ENCODE data around the gene ZNF25.
"Not testable (repeated sequence)": the region's sequence is repeated elsewhere in the genome, so short reads cannot be mapped to it uniquely, and the experiment has no call there.

The ZNF25 gene

DNA sequence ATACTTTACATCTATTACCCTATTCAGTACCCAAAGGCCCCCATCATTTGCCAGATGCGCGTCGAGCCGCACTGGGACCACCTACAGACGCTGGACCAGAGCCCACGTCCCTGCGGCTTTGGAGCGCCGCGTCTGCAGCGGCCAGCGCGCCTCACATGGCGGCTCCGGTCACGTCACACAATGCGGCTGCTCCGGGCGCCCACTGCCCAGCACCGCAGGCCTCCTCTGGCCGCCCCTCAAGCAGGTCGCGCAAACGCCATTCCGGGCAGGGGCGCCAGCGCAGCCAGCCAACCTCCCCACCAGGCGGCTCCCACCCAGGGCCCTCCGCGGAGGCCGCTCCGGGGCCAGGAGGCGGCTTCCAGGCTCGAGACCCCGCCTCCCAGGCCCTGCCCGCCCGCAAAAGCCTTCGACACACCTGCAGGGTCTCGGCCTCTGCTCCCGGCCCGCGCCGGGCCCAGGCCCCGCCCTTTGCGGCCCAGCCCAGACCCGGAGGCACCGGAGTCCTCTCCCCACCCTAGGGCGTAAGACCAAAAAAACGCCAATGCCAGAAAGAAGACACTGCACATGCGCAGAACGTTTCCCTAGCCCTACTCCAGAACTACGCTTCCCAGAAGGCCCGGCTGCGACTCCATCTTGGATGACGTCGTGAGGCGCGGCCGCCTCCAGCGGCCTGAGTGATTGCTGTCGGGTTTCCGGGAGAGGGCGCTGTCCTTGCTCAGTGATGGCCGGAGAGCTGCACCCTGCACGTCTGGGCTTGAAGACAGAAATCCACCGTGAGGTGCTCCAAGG lies at the start of gene ZNF25:
Gene ZNF25 (minus strand): TSS at position 557 of the 789 bp plus-strand sequence. CDS start 4,925 bp downstream, outside the sequence.
- peak; percentile 94 for DNase-seq

DNA sequence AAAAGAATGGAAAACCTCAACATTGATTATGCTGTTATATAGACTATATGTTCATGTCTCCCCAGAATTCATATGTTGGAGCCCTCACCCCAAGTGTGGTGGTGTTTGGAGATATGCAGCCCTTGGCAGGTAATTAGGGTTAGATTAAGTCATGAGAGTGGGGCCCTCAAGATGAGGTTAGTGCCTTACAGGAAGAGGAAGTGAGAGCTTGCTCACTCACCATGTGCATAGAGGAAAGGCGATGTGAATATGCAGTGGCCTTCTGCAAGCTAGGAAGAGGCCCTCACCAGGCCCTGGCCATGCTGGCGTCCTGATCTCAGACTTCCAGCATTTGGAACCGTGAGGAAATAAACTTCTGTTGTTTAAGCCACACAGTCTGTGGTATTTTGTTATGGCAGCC lies 48.8 kb upstream of the ZNF25 start:
- DNase-seq: no peak

DNA sequence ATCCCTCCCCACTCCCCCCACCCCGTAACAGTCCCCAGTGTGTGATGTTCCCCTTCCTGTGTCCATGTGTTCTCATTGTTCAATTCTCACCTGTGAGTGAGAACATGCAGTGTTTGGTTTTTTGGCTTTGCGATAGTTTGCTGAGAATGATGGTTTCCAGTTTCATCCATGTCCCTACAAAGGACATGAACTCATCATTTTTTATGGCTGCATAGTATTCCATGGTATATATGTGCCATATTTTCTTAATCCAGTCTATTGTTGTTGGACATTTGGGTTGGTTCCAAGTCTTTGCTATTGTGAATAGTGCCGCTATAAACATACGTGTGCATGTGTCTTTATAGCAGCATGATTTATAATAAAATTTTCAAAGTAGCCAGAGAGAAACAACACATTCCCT lies 42.7 kb upstream of the ZNF25 start:
- not testable (repeated sequence) for DNase-seq

DNA sequence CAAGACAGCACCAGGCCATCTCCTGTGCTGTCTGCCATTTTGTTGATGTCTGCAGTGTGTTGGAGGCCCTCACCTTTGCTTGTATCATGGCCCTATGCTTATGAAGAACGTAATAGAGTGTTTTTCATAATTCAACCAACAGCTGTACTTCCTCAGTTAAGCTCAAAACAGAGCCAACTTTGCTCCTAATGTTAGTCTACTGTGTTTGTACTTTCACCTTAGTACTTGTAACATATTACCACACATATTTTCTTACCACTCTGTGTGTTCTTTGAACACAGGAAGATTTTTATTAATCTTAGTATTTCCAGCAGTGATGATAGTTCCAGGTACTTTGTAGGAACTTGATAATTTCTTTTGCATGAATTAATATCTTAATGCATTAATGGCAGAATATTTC lies 39.9 kb upstream of the ZNF25 start:
- DNase-seq: no peak

DNA sequence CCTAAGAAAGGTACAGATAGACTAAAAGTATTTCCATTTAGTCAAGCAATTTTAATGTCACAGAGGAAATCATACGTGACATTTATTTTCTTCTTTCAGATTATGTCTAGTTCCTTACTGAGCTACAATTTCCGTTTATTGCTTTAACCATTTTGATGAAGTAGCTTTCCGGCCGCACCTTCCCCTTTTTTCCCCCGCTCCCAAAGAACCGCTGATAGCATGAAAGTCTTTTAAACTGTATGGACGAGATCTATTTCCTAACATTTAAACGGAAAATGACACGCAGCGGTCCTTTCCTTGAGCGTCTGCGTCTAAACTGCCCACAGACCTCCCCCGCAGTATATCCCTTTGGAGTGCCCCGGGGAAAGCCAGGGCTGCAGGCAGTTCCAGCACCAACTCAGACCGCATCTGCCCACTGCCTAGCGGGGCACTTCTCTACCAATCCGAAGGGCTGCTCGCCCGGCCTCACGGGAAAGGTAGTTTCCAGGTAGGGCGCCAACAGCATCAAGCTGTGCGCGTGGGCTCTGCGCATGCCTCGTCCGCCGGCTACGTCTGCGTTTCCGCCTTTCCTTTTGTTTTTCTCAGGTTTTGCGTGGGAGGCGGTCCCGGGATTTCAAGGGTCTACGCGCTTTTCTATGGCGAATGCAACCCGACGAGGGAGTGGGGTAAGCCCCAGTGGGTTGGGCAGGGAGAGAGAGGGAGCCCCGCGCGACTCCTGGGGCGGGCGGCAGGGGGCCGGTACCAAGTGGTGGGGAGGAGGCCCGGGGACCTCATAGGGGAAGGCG lies 33.9 kb upstream of the ZNF25 start, which contains the start of gene ZNF33A:
Gene ZNF33A (plus strand): TSS at position 557 of the 785 bp plus-strand sequence. CDS start 1,667 bp downstream, outside the sequence.
- peak; percentile 81 for DNase-seq

DNA sequence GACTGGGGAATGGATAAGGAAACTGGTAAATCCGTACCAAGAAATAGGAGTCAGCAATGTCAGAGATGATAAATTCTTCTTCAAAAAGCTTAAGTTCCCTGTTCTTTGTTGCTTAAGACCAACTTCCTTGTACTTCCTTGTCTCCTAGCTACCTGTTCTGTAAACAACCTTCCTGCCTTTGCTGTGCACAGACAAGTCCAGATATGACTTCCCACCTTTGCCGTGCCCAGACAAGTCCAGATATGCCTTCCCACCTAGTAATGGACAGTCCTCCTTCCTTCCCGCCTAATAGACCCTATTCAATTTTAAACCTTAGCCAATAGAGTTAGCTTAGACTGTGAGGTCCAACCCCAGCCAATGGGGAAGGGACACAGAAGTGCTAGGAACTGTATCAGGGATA lies 31.5 kb upstream of the ZNF25 start:
- no peak for DNase-seq

DNA sequence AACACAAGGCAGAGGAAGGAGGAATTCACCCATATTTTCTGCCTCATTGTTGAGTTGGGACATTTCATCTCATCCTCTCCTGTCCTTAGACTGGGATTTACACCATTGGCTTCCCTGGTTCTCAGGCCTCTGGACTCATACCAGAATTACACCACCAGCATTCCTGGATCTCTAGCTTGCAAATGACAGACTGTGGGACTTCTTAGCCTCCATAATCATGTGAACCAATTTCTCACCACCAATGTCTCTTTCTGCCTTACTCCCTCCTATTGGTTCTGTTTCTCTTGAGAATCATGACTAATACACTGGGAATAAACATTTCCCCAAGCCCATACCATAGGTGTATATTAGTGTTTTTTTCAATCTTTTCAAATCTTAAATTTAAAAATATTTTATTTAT lies 31.1 kb upstream of the ZNF25 start:
- DNase-seq: no peak

DNA sequence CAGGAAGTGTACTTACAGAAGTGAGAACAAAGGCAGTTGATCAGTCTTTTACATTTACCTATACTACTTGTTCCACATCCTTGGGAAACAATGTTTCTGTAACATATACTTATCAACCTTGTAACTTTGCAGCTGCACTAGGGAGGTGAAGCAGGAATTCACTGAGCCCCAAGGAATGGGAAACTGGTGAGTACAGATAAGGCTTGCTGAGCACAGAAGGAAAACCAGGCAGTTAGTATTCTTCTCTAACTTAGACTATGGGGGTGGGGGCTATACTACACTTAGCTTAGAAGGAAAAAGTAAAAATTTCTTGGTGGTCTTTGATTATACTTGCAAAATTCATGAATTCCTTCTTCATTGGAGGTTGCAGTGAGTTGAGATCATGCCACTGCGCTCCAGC lies 27.1 kb upstream of the ZNF25 start:
- no peak for DNase-seq

DNA sequence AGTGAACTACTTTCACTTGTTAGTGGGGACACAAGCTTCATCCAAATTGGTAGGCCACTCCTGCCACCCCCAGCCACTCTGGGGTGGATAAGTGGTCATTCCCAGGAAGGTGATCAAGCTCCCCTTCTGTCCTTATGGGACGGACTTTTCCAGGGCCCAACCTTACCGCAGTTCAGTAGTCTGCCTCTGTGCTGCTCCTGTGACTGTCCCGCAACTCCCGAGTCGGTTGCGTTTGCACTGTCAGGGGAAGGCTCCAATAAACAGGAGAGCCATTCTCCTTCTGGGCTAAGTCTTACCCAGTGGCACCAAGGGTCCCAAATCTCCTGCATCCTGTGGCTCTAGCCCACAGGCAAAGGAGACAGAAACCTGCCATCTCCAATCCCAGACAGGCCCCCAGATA lies 26.6 kb upstream of the ZNF25 start:
- no peak for DNase-seq

DNA sequence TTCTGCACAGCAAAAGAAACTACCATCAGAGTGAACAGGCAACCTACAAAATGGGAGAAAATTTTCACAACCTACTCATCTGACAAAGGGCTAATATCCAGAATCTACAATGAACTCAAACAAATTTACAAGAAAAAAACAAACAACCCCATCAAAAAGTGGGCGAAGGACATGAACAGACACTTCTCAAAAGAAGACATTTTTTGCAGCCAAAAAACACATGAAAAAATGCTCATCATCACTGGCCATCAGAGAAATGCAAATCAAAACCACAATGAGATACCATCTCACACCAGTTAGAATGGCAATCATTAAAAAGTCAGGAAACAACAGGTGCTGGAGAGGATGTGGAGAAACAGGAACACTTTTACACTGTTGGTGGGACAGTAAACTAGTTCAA lies 24.0 kb upstream of the ZNF25 start:
- not testable (repeated sequence) for DNase-seq

DNA sequence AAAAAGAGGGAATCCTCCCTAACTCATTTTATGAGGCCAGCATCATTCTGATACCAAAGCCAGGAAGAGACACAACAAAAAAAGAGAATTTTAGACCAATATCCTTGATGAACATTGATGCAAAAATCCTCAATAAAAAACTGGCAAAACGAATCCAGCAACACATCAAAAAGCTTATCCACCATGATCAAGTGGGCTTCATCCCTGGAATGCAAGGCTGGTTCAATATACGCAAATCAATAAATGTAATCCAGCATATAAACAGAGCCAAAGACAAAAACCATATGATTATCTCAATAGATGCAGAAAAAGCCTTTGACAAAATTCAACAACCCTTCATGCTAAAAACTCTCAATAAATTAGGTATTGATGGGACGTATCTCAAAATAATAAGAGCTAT lies 22.5 kb upstream of the ZNF25 start:
- DNase-seq: not testable (repeated sequence)

DNA sequence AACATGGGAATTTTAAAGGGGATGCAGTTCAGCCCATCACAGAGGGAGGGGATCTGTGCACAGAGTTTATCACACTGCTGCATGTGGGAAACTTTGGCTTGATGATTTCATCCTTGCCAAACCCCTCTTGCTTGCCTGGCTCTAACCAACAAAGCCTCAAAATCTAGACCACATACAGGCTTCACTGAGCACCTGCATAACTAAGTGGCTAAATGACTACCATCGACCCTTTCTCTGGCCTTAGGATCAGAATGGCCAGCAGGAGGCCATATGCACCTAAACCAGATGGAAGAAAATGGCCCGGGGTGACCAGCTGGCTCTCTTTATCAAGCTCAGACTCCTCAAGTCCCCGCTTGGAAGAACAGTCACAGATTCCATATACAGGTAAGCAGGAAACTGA lies 15.6 kb upstream of the ZNF25 start:
- no peak for DNase-seq

DNA sequence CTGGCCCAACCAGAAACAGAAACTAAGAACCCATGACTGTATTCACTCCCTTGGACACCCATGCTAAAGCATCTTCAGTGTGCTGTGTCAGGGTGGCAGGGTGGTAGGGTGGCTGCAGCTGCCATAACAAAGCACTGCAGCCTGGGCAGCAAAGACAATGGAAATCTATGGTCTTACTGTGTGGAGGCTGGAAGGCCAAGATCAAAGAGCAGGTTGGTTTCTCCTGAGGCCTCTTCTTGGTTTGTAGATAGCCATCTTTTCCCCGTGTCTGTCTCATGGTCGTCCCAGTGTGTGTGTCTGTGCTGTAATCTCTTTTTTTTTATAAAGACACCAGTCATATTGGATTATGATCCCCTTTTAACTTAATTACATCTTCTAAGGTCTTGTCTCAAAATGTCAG lies 15.2 kb upstream of the ZNF25 start:
- DNase-seq: no peak

DNA sequence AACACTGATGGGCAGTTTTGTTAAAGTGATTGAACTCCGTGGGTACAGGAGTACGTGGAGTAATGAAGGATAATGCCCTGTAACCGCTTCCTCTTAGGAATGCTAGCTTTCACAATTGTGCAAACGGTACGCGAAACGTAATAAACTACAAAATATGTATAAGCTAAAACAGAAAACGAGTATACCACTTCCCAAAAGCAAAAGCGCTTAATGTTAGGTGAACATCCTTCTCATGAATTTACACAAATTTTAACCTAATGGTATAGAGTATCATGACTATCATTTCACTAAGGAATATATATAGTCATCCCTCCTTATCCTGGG lies 395 bp upstream of the ZNF25 start:
- DNase-seq: no peak

DNA sequence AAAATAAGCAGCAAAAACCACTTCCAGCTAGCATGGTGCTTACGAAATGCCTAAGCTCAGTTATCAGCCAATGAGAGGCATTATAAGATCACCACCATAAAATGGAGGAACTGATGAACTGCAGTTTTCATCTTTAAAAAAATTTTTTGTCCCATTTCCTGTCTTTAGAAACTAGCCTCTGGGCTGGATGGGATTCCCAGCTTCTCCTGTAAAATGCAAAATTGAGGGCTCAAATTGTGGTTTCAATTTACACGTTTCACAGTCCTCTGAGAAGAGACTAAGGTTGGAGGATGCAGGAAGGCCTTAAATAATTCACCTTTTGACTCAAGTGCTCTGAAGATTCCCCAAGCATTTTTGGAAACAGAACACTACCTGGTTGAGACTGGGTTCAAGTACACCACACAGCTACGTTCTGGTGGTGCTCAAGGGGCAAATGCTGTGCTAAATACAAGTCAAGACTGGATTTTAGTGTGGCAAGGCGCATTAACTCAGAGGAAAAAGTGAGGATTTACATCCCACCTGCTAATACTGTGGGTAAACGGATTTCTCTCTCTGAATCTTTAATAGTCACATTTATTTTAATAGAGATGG lies 951 bp downstream of the ZNF25 start:
- DNase-seq: no peak

DNA sequence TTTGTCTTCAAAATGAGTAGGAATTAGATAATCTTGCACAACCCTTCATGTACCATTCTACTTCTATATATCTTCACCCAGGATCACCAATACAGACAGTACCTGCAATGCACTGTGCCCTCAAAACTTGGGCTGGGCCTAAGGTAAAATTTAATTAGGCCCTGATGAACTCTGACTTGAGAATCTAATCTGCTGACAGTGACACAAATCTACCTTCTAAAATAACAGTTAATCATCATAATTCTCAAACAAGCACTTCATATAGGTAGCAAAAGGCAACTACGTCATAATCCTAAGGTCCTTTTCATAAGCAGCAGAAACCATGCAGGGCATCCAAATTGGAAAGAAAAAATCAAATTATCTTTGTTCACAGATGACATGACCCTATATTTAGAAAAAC lies 4.1 kb downstream of the ZNF25 start:
- no peak for DNase-seq

DNA sequence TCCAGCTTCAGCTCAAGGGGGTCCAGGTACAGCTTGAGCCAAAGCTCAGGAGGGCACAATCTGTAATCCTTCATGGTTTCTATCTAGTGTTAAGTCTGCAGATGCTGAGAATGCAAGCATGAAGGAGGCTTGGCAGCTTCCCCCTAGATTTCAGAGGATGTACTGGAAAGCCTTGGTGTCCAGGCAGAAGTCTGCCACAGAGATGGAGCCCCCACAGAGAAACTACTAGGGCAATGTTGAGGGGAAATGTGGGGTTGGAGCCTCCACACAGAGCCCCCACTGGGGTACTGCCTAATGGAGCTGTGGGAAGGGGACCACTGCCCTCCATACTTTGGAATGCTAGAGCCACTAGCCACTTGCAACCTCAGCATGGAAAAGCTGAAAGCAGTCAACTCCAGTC lies 11.4 kb downstream of the ZNF25 start:
- DNase-seq: no peak

DNA sequence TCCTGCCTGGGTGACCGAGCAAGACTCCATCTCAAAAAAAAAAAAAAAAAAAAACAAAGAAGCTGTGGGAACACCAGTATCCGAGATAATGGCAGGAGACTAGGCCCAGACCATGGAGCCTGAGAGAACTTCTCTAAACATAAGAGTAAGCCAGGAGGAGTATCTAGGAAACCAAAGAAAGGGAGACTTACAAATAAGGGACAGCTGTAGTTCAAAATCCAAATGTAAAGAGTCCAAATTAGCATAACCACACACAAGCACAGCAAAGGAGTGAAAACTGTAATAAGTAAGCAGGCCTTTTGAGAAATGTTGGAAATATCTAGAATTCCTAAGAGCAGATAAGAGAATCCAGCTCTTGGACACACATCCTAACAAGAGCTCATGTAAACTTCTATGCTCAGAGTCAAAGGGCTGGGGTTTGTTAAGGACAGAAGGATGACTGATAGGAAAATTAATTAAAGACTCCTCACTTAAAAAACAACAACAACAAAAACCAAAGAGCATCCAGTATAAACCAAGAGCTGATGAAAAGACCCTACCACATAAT lies 15.8 kb downstream of the ZNF25 start:
- DNase-seq: no peak

DNA sequence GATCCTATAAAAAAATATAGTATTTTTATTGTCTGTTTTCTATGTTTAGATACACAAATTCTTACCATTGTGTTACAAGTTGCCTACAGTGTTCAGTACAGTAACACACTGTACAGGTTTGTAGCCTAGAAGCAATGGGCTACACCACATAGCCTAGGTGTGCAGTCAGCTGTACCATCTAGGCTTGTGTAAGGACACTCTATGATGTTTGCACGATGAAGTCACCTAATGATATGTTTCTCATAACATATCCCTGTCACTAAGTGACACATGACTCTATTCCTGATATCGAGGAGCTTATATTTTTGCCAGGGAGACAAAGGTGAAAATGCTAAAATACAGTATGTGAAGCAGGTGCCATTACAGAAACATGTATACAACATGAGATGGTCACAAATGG lies 18.6 kb downstream of the ZNF25 start:
- no peak for DNase-seq

DNA sequence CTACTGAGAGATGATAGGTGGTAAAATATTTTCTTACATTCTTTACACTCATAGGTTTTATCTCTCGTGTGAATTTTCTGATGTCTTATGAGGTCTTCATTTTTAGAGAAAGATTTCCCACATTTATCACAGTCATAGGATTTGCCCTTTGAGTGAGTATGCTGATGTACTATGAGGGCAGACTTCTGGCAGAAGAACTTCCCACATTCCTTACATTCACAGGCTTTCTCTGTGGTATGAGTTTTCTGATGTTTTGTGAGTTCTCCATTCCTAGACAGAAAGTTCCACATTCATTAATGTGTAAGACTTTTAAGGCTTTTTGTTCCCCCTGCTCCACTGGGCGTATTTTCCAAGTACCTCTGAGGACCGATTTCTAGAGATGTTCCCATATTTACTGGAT lies 23.5 kb downstream of the ZNF25 start:
- no peak for DNase-seq

DNA sequence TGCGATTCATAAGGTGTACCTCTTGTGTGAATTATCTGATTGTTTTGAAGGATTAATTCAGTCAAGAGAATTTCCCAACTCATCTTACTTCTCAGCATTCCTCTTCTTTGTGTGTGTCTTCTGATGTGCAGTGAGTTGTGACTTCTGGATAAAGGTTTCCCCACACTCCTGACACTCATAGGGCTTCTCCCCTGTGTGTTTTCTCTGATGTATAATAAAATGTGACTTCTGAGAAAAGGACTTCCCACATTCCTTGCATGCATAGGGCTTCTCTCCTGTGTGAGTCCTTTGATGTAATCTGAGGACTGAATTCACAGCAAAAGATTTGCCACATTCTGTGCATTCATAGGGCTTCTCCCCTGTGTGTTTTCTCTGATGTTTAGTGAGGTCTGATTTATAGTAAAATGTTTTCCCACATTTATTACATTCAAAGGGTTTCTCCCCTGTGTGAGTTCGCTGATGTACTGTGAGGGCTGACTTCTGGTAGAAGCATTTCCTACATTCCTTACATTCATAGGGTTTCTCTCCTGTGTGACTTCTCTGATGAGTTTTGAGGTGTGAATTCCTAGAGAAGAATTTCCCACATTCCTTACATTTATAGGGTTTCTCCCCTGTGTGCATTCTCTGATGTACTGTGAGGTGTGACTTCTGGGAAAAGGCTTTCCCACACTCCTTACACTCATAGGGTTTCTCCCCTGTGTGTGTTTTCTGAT lies 24.2 kb downstream of the ZNF25 start:
- DNase-seq: no peak

DNA sequence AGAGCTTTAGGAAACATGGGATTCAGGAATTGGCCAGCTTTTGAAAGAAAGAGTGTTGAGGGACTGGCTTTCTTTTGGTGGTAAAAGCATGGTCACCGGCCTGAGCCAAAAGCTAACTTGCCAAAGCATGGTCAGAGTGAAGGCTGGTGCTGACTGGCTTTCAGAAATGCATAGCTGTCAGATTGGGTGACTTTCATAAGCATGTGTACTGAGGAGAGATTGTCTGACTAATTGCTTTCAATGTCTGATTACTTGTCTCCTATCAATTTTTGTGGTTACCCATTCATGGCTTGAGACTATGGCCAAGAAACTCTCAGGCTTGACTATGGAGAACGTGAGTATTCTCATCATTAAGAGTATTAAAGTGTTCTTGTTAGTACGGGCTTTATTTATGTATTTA lies 28.2 kb downstream of the ZNF25 start:
- DNase-seq: no peak

DNA sequence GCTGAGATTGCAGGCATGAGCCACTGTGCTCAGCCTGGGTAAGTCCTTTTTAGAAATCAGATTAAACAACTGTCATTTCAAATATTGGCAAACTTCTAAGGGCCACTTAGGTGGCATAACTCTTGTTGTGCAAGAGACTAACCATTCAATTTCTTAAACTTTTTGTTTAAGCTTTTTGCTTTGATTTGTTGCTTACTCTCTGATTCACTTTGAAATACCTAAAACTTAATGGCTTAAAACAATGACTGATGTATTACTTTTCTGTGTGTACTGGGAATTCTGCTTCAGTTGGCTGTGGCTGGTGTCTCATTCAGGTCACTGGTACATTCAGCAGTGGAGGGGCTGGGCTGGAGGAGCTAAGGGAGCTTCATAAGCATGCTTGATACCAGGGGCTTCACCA lies 28.9 kb downstream of the ZNF25 start:
- DNase-seq: no peak
